Fibroblast of lung (primary cell): ENCODE data around the gene PMCH. TPM values are rescaled to one million over a fixed set of nuclear protein-coding genes. Genes with fewer than 3 reads are reported as not detected.

Source experiments
- DNase-seq, 2 donors: peaks; one replicate each; pipeline versions ENCODE4 v3.0.0 to v3.0.0-alpha.2; 2010; ENCODE audit warnings: low read depth in 2 of 2
- H2AFZ ChIP-seq: 2 replicates; pipeline ENCODE4 v1.5.1; 2012; ENCODE audit warnings: low read length, control low read depth, inconsistent platforms
- H3K27ac ChIP-seq: 2 replicates; pipeline ENCODE4 v1.5.1; 2011; ENCODE audit warnings: low read length, control low read depth; ENCODE audit not compliant: insufficient read depth
- H3K27me3 ChIP-seq: 2 replicates; pipeline ENCODE4 v1.5.1; 2011; ENCODE audit warnings: mild to moderate bottlenecking, low read length; ENCODE audit not compliant: control insufficient read depth, insufficient read depth
- H3K36me3 ChIP-seq: 2 replicates; pipeline ENCODE4 v1.5.1; 2011; ENCODE audit warnings: low read length; ENCODE audit not compliant: control insufficient read depth, insufficient read depth
- H3K4me1 ChIP-seq: 2 replicates; pipeline ENCODE4 v1.5.1; 2011; ENCODE audit warnings: low read length; ENCODE audit not compliant: control insufficient read depth, insufficient read depth; ENCODE audit errors: extremely low read depth
- H3K4me2 ChIP-seq: 2 replicates; pipeline ENCODE4 v1.5.1; 2011; ENCODE audit warnings: low read length, control low read depth; ENCODE audit not compliant: insufficient read depth; ENCODE audit errors: extremely low read depth
- H3K4me3 ChIP-seq, 4 experiments: fragments of 200-600 bp in 1 of 4; sonication (generic) in 1 of 4; replicated peaks in 1 of 4; 2 replicates each; pipeline ENCODE4 v1.5.1; 2011 to 2016; ENCODE audit warnings: low read length in 4 of 4, low read depth in 3 of 4, mild to moderate bottlenecking in 3 of 4, control low read depth in 2 of 4, inconsistent platforms in 1 of 4, mixed read lengths in 1 of 4; ENCODE audit not compliant: insufficient read depth in 1 of 4; ENCODE audit errors: control extremely low read depth in 1 of 4
- H3K79me2 ChIP-seq: 2 replicates; pipeline ENCODE4 v1.5.1; 2012; ENCODE audit warnings: mild to moderate bottlenecking, low read length, inconsistent platforms; ENCODE audit not compliant: control insufficient read depth, insufficient read depth
- H3K9ac ChIP-seq: 2 replicates; pipeline ENCODE4 v1.5.1; 2011; ENCODE audit warnings: mild to moderate bottlenecking, low read length, control low read depth; ENCODE audit not compliant: insufficient read depth
- H3K9me3 ChIP-seq: 2 replicates; pipeline ENCODE4 v1.5.1; 2012; ENCODE audit warnings: low read depth, low read length; ENCODE audit not compliant: control insufficient read depth, insufficient read depth
- H4K20me1 ChIP-seq: 2 replicates; pipeline ENCODE4 v1.5.1; 2011; ENCODE audit warnings: low read length; ENCODE audit not compliant: control insufficient read depth, insufficient read depth; ENCODE audit errors: extremely low read depth
- CTCF ChIP-seq, 2 donors: IDR thresholded peaks in 1 of 2; conservative IDR thresholded peaks in 1 of 2; 1 replicate in 1 of 2; 2 replicates in 1 of 2; pipeline ENCODE4 v1.5.1; 2011 to 2012; ENCODE audit warnings: low read length in 2 of 2, control low read depth in 1 of 2, inconsistent platforms in 1 of 2, low read depth in 1 of 2, mild to moderate bottlenecking in 1 of 2
- EZH2 ChIP-seq: IDR thresholded peaks from 2 replicates; pipeline ENCODE4 v1.5.1; 2012; ENCODE audit warnings: low read length, control low read depth, mild to moderate bottlenecking; ENCODE audit errors: missing control alignments
- polyA plus RNA-seq, 2 donors: library from polyadenylated mRNA; depleted of rRNA in 1 of 2; stranded (reverse) in 1 of 2; unstranded in 1 of 2; fragments of >200 nt; gene quantifications; 2 replicates each; pipeline ENCODE4 v1.2.1, GENCODE V29; 2011 to 2012; ENCODE audit warnings: missing spikeins in 1 of 2
- total RNA-seq: library from RNA; depleted of rRNA; stranded (reverse); fragments of >200 nt; gene quantifications from 2 replicates; pipeline ENCODE4 v1.2.1, GENCODE V29; 2014

PMCH gene
- total and polyA plus RNA-seq, 2 donors (not counting 1 experiment from before 2014, with no cell fraction given), result not detected

DNA sequence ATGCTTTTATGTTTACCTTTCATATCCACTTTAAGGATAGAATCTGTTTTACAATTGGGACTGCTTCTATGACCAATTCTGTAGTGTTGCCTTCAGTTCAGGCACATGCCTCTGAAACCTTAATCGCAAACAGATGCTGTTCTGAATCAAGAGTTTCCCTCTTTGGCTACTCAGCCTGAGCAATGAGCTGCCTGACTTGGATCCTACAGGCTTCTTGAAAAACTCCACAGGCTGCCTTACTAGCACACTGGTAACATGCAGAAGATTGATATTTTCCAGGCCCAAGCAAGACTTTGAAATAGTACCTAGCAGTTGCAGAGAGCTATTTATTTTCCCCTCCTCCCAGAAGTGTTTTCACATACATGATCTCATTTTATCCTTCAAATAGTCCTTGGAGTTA lies 34.8 kb upstream of the PMCH start:
- Histone ChIP-seq H3K27ac (no peak overlapping the region), H3K79me2 (no peaks in the 10 kb centered on the region), H4K20me1 (no peaks in the 10 kb centered on the region), H3K27me3 (no peaks in the 10 kb centered on the region), H3K9ac (no peak overlapping the region), H3K4me2 (no peak overlapping the region), H3K4me3 (no peak overlapping the region), H2AFZ (no peak overlapping the region), H3K4me1 (no peaks in the 10 kb centered on the region), H3K36me3 (no peaks in the 10 kb centered on the region), H3K9me3 (no peaks in the 10 kb centered on the region)
- TF ChIP-seq EZH2, result no peak
- TF ChIP-seq CTCF (conservative IDR thresholded peaks at IDR 0.05 in 1 of 2, IDR thresholded peaks at IDR 0.05 in 1 of 2; ENCODE audit: low read depth in 1 of 2, low read length in 2 of 2), result no peak
- DNase-seq, result peak; percentile 20 to 36

DNA sequence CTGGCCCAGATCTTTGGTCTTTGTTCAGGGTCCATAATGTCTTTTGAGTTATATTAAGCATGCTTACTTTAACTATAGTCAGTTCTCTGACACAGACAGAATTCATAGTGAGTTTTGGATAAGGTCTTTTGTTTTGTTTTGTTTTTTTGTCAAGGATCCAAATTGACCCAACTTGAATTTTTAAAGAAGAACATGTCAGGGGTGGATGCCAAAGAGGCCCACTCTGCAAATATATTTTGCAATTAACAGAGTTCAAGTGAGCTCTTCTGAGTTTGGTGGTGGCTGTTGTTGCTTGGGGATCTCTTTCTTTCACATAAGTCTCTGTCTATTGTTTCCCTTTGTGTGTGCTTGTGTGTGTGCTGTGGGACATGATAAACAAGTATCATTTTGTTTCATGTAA lies 34.4 kb upstream of the PMCH start:
- Histone ChIP-seq H3K36me3 (no peaks in the 10 kb centered on the region), H3K27me3 (no peaks in the 10 kb centered on the region), H3K4me1 (no peaks in the 10 kb centered on the region), H3K79me2 (no peaks in the 10 kb centered on the region), H3K9ac (no peak overlapping the region), H3K9me3 (no peaks in the 10 kb centered on the region), H2AFZ (no peak overlapping the region), H3K4me3 (no peak overlapping the region), H4K20me1 (no peaks in the 10 kb centered on the region), H3K27ac (no peak overlapping the region), H3K4me2 (no peak overlapping the region)
- DNase-seq, result no peak
- no peak for TF ChIP-seq CTCF (conservative IDR thresholded peaks at IDR 0.05 in 1 of 2, IDR thresholded peaks at IDR 0.05 in 1 of 2; ENCODE audit: low read depth in 1 of 2, low read length in 2 of 2)
- no peak for TF ChIP-seq EZH2

- DNase-seq, result no peak
- Histone ChIP-seq H3K27ac (no peak overlapping the region), H3K4me2 (no peak overlapping the region), H3K4me1 (no peaks in the 10 kb centered on the region), H3K9me3 (no peaks in the 10 kb centered on the region), H3K36me3 (no peaks in the 10 kb centered on the region), H3K9ac (no peak overlapping the region), H2AFZ (no peak overlapping the region), H3K79me2 (no peaks in the 10 kb centered on the region), H3K27me3 (no peaks in the 10 kb centered on the region), H4K20me1 (no peaks in the 10 kb centered on the region), H3K4me3 (no peak overlapping the region)
- TF ChIP-seq CTCF (conservative IDR thresholded peaks at IDR 0.05 in 1 of 2, IDR thresholded peaks at IDR 0.05 in 1 of 2; ENCODE audit: low read depth in 1 of 2, low read length in 2 of 2), result no peak
- TF ChIP-seq EZH2, result no peak
Observed at GRCh38 chr12:102227954-102228353, 30.3 kb upstream of the PMCH start.
